Sigmoid colon (tissue), 7 donors: ENCODE results near the gene GPR157. TPM values are rescaled to one million over a fixed set of nuclear protein-coding genes. Genes with fewer than 3 reads are reported as not detected.
A peak's percentile ranks its signal among the peaks of the same experiment; 100 is the strongest.

Experiments used
- DNase-seq: peaks from one replicate; pipeline ENCODE4 v3.0.0-alpha.2; 2019
- H3K27ac ChIP-seq, 4 donors: fragments of 200-600 bp; sonication (generic); one replicate each; pipeline ENCODE4 v1.5.1; 2016 to 2019; ENCODE audit warnings: mild to moderate bottlenecking in 1 of 4
- H3K27me3 ChIP-seq, 3 donors: fragments of 200-600 bp; sonication (generic); one replicate each; pipeline ENCODE4 v1.5.1; 2019; ENCODE audit warnings: mild to moderate bottlenecking in 1 of 3
- H3K36me3 ChIP-seq, 4 donors: fragments of 200-600 bp; sonication (generic); one replicate each; pipeline ENCODE4 v1.5.1; 2016 to 2019
- H3K4me1 ChIP-seq, 4 donors: fragments of 200-600 bp; sonication (generic); one replicate each; pipeline ENCODE4 v1.5.1; 2017 to 2019
- H3K4me3 ChIP-seq, 4 donors: fragments of 200-600 bp; sonication (generic); one replicate each; pipeline ENCODE4 v1.5.1; 2017 to 2019; ENCODE audit warnings: mild to moderate bottlenecking in 2 of 4, moderate library complexity in 1 of 4
- H3K9me3 ChIP-seq, 4 donors: fragments of 200-600 bp in 3 of 4; sonication (generic) in 3 of 4; one replicate each; pipeline versions ENCODE4 v1.5.1 to v1.6.1; 2013 to 2019
- EP300 ChIP-seq, 4 donors: sonication (generic); formaldehyde crosslinking; IDR thresholded peaks; one replicate each; pipeline ENCODE4 v1.6.1; 2017; ENCODE audit warnings: antibody characterized with exemption in 4 of 4
- POLR2A ChIP-seq, 2 donors: fragments of 450-650 bp; IDR thresholded peaks; one replicate each; pipeline ENCODE4 v1.6.1; 2016; ENCODE audit warnings: antibody characterized with exemption in 2 of 2, mild to moderate bottlenecking in 2 of 2, moderate library complexity in 2 of 2
- POLR2AphosphoS5 ChIP-seq, 4 donors: sonication (generic); formaldehyde crosslinking; IDR thresholded peaks; one replicate each; pipeline ENCODE4 v1.6.1; 2017; ENCODE audit warnings: antibody characterized with exemption in 4 of 4
- WGBS, 2 donors: extraction: QIAGEN DNeasy Blood & Tissue Kit; methylation state at CpG; one replicate each; pipeline ENCODE4 v1.1.7; 2013; 5-methylcytosine and 5-hydroxymethylcytosine counted together
- intact Hi-C: fragments of 100-400 bp; cut with DNase I; formaldehyde crosslinking; loops from one replicate; pipeline ENCODE4 v1.15.1; 2023
- polyA plus RNA-seq, 3 donors: library from polyadenylated mRNA; stranded (reverse); fragments of 200-250 nt; gene quantifications; one replicate each; pipeline ENCODE4 v1.2.3, GENCODE V29; 2013
- total RNA-seq, 4 donors: library from RNA; depleted of rRNA; stranded (reverse); fragments of >200 nt; gene quantifications; one replicate each; pipeline ENCODE4 v1.1.0, GENCODE V29; 2016
- TF ChIP-seq, protein P1 (sequence below), 4 experiments: fragments of 450-650 bp in 3 of 4; fragments of 200-600 bp in 1 of 4; IDR thresholded peaks; one replicate each; pipeline ENCODE4 v1.5.1; 2016 to 2019; ENCODE audit warnings: antibody characterized with exemption in 4 of 4, mild to moderate bottlenecking in 3 of 4, moderate library complexity in 2 of 4
- donor health status: healthy with polysubstance abuse.
- donor health status: Bipolar disorder and iron deficiency.
- donor health status: healthy.

GPR157 gene
- total and polyA plus RNA-seq, 7 donors = 0.92 to 3.7 (median 1.8) TPM

DNA sequence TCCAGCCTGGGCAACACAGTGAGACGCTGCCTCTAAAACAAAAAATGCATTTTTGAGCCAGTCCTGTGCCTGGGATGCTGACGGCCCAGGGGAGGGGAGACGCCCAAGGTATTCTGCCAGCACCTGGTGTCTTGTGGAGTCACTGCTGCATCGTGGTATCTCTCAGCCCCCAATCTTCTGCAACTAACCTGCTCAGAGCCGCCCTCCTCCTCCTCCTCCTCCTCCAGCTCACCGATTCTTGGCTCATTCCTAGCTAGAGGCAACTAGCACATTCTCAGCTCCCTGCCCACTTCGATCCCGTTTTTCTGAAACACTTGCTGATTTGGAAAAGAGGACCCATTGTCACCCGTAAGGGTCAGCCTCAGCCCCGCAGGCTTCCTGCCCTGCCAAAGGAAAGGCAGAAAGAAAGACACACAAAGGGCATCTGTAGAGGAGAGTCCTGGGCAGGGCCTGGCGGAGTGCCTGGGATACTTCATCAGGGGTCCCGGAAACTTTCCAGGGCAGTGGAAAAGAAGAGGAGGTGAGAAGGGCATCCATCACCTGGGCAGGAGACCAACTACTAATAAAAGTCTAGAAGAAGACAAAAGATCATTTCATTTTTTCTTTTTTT is 20.7 kb downstream of the GPR157 start:
- peak; percentile 48 for DNase-seq
- 94% methylated on average over 12 of the region's 12 CpGs for WGBS, 2 donors
- H3K4me3 ChIP-seq = no peak overlapping the region
- peaks cover 0 to 9% (median 3%) of the 10 kb centered on the region in 4 donors for H3K4me1 ChIP-seq
- no peaks in the 10 kb centered on the region for H3K27me3 ChIP-seq
- no peak overlapping the region for H3K27ac ChIP-seq
- intact Hi-C loops = no loop called here
- peaks cover 4 to 25% (median 12%) of the 10 kb centered on the region in 4 donors for H3K36me3 ChIP-seq
- no peaks in the 10 kb centered on the region for H3K9me3 ChIP-seq
- TF ChIP-seq POLR2A (IDR thresholded peaks at IDR 0.05) (no peak), EP300 (IDR thresholded peaks at IDR 0.05) (no peak), POLR2AphosphoS5 (IDR thresholded peaks at IDR 0.05) (no peak)
- TF ChIP-seq, protein P1, sequence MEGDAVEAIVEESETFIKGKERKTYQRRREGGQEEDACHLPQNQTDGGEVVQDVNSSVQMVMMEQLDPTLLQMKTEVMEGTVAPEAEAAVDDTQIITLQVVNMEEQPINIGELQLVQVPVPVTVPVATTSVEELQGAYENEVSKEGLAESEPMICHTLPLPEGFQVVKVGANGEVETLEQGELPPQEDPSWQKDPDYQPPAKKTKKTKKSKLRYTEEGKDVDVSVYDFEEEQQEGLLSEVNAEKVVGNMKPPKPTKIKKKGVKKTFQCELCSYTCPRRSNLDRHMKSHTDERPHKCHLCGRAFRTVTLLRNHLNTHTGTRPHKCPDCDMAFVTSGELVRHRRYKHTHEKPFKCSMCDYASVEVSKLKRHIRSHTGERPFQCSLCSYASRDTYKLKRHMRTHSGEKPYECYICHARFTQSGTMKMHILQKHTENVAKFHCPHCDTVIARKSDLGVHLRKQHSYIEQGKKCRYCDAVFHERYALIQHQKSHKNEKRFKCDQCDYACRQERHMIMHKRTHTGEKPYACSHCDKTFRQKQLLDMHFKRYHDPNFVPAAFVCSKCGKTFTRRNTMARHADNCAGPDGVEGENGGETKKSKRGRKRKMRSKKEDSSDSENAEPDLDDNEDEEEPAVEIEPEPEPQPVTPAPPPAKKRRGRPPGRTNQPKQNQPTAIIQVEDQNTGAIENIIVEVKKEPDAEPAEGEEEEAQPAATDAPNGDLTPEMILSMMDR (IDR thresholded peaks at IDR 0.05) = no peak

DNA sequence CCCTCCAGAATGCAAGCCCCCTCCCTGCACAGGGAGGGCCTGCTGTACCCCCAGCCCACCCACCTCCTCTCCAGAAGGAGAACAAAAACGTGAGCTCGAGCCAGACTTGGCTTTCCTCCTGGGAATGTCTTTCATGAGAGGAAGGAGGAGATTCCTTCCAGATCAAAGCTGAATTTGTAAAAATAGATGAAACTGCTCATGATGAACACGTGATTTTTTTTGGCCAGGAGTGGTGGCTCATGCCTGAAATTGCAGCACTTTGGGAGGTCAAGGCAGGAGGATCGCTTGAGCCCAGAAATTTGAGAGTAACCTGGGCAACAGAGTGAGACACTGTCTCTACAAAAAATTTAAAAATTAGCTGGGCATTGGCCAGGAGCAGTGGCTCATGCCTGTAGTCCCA is 21.8 kb downstream of the GPR157 start:
- DNase-seq = peak; percentile 41
- WGBS, 2 donors = 68 to 81% methylated on average over 4 of the region's 4 CpGs
- H3K27ac ChIP-seq = no peak overlapping the region
- H3K36me3 ChIP-seq = peaks cover 4 to 29% (median 12%) of the 10 kb centered on the region in 4 donors
- TF ChIP-seq POLR2AphosphoS5 (IDR thresholded peaks at IDR 0.05) (no peak), POLR2A (IDR thresholded peaks at IDR 0.05) (no peak), EP300 (IDR thresholded peaks at IDR 0.05) (no peak)
- TF ChIP-seq, protein P1 (IDR thresholded peaks at IDR 0.05) = no peak
- intact Hi-C loops = no loop called here
- H3K4me3 ChIP-seq = no peak overlapping the region
- H3K4me1 ChIP-seq = peaks cover 0 to 9% (median 3%) of the 10 kb centered on the region in 4 donors
- H3K27me3 ChIP-seq = no peaks in the 10 kb centered on the region
- no peaks in the 10 kb centered on the region for H3K9me3 ChIP-seq

DNA sequence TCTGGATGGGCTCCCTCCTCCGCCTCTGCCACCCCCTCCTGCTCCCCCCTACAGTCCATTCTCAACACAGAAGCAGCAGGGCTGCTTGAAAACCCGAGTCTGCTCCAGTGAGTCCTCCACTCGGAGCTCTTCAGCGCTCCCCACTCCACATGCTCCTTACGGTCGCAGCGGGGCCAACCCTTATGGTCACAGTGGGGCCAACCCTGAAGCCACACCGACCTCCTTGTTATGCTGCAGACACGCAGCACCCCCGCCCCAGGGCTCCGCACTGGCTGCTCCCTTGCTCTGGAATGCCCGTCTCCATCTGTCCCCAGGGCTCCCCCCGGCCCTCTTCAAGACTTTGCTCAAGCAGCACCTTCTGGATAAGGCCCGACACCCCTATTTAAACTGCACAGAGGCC is 22.6 kb downstream of the GPR157 start:
- Histone ChIP-seq H3K4me3 (no peak overlapping the region), H3K9me3 (no peaks in the 10 kb centered on the region), H3K4me1 (peaks cover 0 to 8% (median 3%) of the 10 kb centered on the region in 4 donors), H3K27me3 (no peaks in the 10 kb centered on the region), H3K27ac (no peak overlapping the region), H3K36me3 (peaks cover 4 to 29% (median 12%) of the 10 kb centered on the region in 4 donors)
- WGBS, 2 donors = 94 to 95% methylated on average over 14 of the region's 14 CpGs
- TF ChIP-seq, protein P1 (IDR thresholded peaks at IDR 0.05) = no peak
- TF ChIP-seq POLR2A (IDR thresholded peaks at IDR 0.05) (no peak), POLR2AphosphoS5 (IDR thresholded peaks at IDR 0.05) (no peak), EP300 (IDR thresholded peaks at IDR 0.05) (no peak)
- intact Hi-C loops = no loop called here
- DNase-seq = peak; percentile 56

DNA sequence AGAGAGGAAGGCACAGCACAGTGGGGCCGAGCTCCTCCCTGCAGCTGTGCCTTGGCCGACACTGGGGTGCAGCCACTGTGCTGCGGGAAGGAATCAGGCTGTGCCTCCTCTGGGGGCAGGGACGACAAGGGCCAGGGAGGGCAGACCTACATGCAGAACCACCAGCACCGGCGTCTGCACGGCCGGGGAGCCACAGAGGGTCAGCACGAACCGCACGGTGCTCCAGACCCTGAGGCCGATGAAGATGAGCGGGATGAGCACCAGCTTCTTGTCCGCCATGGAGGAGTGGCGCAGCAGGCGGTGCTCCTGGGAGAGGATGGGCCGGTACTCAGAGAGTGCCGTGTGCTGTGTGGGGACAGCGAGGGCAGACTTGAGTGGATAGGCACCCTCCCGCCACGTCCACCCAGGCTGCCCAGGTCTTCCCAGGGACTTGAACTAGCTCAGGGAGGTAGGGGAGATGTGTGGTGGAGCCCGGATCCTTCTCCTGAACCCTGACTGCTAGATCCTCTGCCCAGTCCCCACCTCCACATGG is 23.5 kb downstream of the GPR157 start:
- TF ChIP-seq, protein P1 (IDR thresholded peaks at IDR 0.05) = no peak
- TF ChIP-seq POLR2AphosphoS5 (IDR thresholded peaks at IDR 0.05) (no peak), EP300 (IDR thresholded peaks at IDR 0.05) (no peak), POLR2A (IDR thresholded peaks at IDR 0.05) (no peak)
- WGBS, 2 donors = 93 to 94% methylated on average over 22 of the region's 22 CpGs
- intact Hi-C loops = no loop called here

More for the DNA sequence above, 23.5 kb downstream of the GPR157 start:
- no peak overlapping the region for H3K27ac ChIP-seq
- peak; percentile 57 for DNase-seq
- H3K27me3 ChIP-seq = no peaks in the 10 kb centered on the region
- H3K4me3 ChIP-seq = no peak overlapping the region
- peaks cover 4 to 29% (median 12%) of the 10 kb centered on the region in 4 donors for H3K36me3 ChIP-seq
- no peaks in the 10 kb centered on the region for H3K9me3 ChIP-seq
- peaks cover 0 to 3% (median 0%) of the 10 kb centered on the region in 4 donors for H3K4me1 ChIP-seq
